GM15510 (cell line): ENCODE results near the gene CAV1.

Experiments used
- POLR2A ChIP-seq: IDR thresholded peaks from 3 replicates; pipeline ENCODE4 v1.6.1; 2011; ENCODE audit warnings: borderline replicate concordance; ENCODE audit not compliant: insufficient read length; ENCODE audit errors: extremely low read depth

Gene CAV1

GRCh38 chr7:116557066-116557585, 32.3 kb downstream of the CAV1 start:
- no peak for TF ChIP-seq POLR2A

GRCh38 chr7:116557901-116558300, 33.1 kb downstream of the CAV1 start:
- no peak for TF ChIP-seq POLR2A

GRCh38 chr7:116560021-116560970, 35.5 kb downstream of the CAV1 start:
- no peak for TF ChIP-seq POLR2A

DNA sequence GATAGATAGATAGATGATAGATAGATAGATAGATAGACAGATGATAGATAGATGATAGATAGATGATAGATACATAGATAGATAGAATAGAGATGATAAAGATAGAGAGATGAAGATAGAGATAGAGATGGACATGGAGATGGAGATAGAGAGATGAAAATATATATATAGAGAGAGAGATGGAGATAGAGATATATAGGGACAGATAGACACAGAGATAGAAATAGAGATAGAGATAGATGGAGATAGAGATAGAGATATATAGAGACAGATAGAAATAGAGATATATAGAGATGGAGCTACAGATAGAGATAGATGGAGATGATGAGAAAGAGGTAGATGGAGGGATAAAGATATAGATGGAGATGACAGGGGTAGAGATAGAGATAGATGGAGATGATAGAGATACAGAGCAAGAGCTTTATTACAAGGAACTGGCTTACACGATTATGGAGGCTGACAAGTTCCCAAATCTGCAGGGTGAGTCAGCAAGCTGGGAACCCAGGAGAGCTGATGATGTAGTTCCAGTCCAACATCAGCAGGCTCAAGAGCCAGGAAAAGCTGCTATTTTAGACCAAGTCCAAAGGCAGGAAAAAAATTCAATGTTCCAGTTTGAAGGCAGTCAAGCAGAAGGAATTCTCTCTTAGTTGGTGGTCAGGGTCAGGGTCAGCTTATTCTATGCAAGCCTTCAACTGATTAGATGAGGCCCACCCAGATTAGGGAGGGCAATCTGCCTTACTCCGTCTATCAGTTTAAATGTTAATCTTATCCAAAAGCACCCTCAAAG, 37.1 kb downstream of the CAV1 start:
- TF ChIP-seq POLR2A: no peak

- no peak for TF ChIP-seq POLR2A
These were observed 37.8 kb downstream of the CAV1 start for GRCh38 chr7:116562529-116563121.

DNA sequence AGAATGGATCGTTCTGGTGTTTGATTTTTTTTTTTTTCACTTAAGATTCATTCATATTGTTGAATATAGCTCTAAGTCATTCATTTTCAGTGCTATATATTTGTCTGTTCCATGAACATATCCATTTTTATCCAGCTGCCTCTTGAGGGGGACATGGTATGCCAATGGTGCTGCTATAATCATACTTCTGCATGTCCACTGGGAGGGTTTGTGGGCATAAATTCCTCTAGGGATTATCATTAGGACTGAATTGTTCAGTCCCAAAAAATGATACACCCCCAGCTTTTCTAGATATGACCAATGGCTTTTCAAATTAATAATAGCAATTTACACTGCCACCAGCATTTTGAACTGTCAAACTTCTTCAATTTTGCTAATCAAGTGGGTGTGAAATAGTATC, 41.1 kb downstream of the CAV1 start:
- TF ChIP-seq POLR2A: no peak

- no peak for TF ChIP-seq POLR2A
These were observed 41.8 kb downstream of the CAV1 start for GRCh38 chr7:116566666-116567065.

DNA sequence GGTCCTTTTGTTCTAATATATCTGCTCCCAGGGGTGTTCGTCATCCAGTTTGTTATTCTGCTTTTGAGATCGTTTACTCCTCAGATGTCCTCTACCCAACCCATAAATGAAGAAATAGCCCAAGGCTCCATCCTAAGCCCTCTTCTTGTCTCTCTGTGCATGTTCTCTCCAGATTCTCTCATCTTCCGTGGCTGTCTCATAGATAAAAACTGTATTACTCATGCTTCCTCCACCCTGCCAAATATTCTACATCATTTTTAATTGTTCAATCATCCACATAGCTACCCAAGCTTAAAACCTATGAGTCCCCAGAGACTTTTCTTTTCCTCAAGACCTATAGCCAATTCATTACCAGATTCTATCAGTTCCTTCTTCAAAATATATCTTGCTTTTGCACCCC, 44.9 kb downstream of the CAV1 start:
- no peak for TF ChIP-seq POLR2A

GRCh38 chr7:116570306-116570705, 45.5 kb downstream of the CAV1 start:
- TF ChIP-seq POLR2A: no peak

DNA sequence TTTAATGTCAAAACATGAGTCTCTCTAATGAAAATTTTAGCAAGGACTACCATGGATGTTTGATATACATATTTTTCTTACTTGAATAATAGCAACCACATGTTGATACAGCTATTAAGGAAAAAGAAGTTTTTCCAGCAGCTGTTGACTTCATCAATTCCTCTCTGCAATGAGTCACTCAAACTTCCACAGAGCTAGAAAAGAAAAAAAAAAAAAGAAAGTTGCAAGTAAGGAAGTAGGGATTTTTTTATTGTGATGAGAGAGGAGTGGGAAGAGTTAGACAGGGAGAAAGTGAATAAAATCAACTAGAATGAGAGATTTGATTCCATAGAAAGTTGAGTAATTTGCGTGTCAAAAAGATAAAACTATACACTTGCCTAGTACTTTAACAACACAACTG, 46.2 kb downstream of the CAV1 start:
- TF ChIP-seq POLR2A: no peak

GRCh38 chr7:116571552-116571951, 46.7 kb downstream of the CAV1 start:
- no peak for TF ChIP-seq POLR2A

DNA sequence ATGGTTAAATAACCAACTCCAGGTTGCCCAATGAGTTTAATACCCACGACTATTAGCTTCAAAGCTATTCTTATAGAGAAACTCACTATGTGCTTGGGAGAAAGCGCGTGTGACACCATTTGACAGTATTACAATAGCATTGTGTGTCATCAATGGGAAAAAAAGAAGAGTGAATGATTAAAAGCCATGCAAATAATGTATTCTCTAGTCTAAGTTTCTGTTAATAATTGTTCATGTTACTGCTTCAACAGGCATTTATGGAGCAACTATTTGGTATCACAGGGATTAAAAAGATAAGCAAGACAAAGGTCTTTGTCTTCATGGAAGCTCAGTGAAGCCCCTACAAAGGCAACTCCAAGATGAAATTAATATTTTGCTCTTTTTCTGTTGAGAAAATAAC, 47.2 kb downstream of the CAV1 start:
- TF ChIP-seq POLR2A: no peak

GRCh38 chr7:116573541-116573940, 48.7 kb downstream of the CAV1 start:
- no peak for TF ChIP-seq POLR2A

- TF ChIP-seq POLR2A: no peak
These were observed 49.4 kb downstream of the CAV1 start for GRCh38 chr7:116574025-116574822.

DNA sequence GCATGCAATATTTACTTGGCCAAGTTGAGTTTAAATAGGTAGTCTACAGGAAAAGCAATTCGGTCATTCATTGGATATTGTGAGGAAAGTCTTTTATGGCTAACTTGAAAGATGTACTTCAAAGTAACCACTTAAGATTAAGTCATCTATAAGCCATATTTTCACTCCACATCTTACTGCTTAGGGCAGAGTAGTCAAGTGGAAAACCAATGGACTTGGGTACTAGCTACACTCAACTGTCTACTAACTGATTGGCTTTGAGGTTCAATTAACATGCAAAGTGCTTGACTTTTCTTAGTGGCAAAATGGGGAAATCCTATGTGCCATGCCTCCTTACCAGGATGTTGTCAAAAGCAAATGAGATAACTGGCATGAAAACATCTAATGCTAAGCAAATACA, 51.0 kb downstream of the CAV1 start:
- TF ChIP-seq POLR2A: no peak
